Measurements from ENCODE around the gene GASK1B.

GRCh38 chr4:158125310-158125709, 47.5 kb downstream of the GASK1B start:
- TF ChIP-seq CTCF (IDR thresholded peaks at IDR 0.05) (no peak), POLR2A (IDR thresholded peaks at IDR 0.05) (no peak)

All from heart left ventricle (tissue), 13 donors.